Sigmoid colon (tissue), 7 donors: ENCODE data around the gene MEF2A. TPM values are rescaled to one million over a fixed set of nuclear protein-coding genes. Genes with fewer than 3 reads are reported as not detected.

Experiments
- DNase-seq: peaks from one replicate; pipeline ENCODE4 v3.0.0-alpha.2; 2019
- H3K27ac ChIP-seq, 4 donors: fragments of 200-600 bp; sonication (generic); one replicate each; pipeline ENCODE4 v1.5.1; 2016 to 2019; ENCODE audit warnings: mild to moderate bottlenecking in 1 of 4
- H3K27me3 ChIP-seq, 3 donors: fragments of 200-600 bp; sonication (generic); one replicate each; pipeline ENCODE4 v1.5.1; 2019; ENCODE audit warnings: mild to moderate bottlenecking in 1 of 3
- H3K36me3 ChIP-seq, 4 donors: fragments of 200-600 bp; sonication (generic); one replicate each; pipeline ENCODE4 v1.5.1; 2016 to 2019
- H3K4me1 ChIP-seq, 4 donors: fragments of 200-600 bp; sonication (generic); one replicate each; pipeline ENCODE4 v1.5.1; 2017 to 2019
- H3K4me3 ChIP-seq, 4 donors: fragments of 200-600 bp; sonication (generic); one replicate each; pipeline ENCODE4 v1.5.1; 2017 to 2019; ENCODE audit warnings: mild to moderate bottlenecking in 2 of 4, moderate library complexity in 1 of 4
- H3K9me3 ChIP-seq, 4 donors: fragments of 200-600 bp in 3 of 4; sonication (generic) in 3 of 4; one replicate each; pipeline versions ENCODE4 v1.5.1 to v1.6.1; 2013 to 2019
- EP300 ChIP-seq, 4 donors: sonication (generic); formaldehyde crosslinking; IDR thresholded peaks; one replicate each; pipeline ENCODE4 v1.6.1; 2017; ENCODE audit warnings: antibody characterized with exemption in 4 of 4
- POLR2A ChIP-seq, 2 donors: fragments of 450-650 bp; IDR thresholded peaks; one replicate each; pipeline ENCODE4 v1.6.1; 2016; ENCODE audit warnings: antibody characterized with exemption in 2 of 2, mild to moderate bottlenecking in 2 of 2, moderate library complexity in 2 of 2
- POLR2AphosphoS5 ChIP-seq, 4 donors: sonication (generic); formaldehyde crosslinking; IDR thresholded peaks; one replicate each; pipeline ENCODE4 v1.6.1; 2017; ENCODE audit warnings: antibody characterized with exemption in 4 of 4
- WGBS, 2 donors: extraction: QIAGEN DNeasy Blood & Tissue Kit; methylation state at CpG; one replicate each; pipeline ENCODE4 v1.1.7; 2013; 5-methylcytosine and 5-hydroxymethylcytosine counted together
- intact Hi-C: fragments of 100-400 bp; cut with DNase I; formaldehyde crosslinking; loops from one replicate; pipeline ENCODE4 v1.15.1; 2023
- polyA plus RNA-seq, 3 donors: library from polyadenylated mRNA; stranded (reverse); fragments of 200-250 nt; gene quantifications; one replicate each; pipeline ENCODE4 v1.2.3, GENCODE V29; 2013
- total RNA-seq, 4 donors: library from RNA; depleted of rRNA; stranded (reverse); fragments of >200 nt; gene quantifications; one replicate each; pipeline ENCODE4 v1.1.0, GENCODE V29; 2016
- TF ChIP-seq, protein P1 (sequence below), 4 experiments: fragments of 450-650 bp in 3 of 4; fragments of 200-600 bp in 1 of 4; IDR thresholded peaks; one replicate each; pipeline ENCODE4 v1.5.1; 2016 to 2019; ENCODE audit warnings: antibody characterized with exemption in 4 of 4, mild to moderate bottlenecking in 3 of 4, moderate library complexity in 2 of 4
- donor health status: healthy with polysubstance abuse.
- donor health status: Bipolar disorder and iron deficiency.
- donor health status: healthy.

The MEF2A gene
- total and polyA plus RNA-seq, 7 donors, result 11.6 to 123 (median 78.8) TPM

DNA sequence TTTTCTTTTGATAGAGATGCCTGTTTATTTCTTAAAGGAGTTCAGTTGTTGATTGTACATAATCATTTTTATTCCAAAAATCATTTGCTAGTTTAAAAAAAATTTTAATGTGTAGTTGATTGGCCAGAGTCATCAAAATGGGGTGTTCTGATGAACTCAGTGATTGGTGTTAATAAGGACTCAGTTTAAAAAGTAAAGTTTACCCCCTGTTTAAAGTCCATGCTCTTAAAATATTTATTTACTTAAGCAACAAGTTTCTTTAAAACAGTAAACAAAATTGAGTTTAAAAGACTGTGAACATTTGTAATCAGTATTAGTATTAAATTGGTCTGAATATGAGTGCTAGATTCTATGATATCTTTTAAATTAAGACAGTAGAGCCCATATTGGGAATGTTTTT, 56.0 kb downstream of the MEF2A start:
- H3K9me3 ChIP-seq, result no peaks in the 10 kb centered on the region
- H3K27ac ChIP-seq, result no peak overlapping the region
- TF ChIP-seq, protein P1, sequence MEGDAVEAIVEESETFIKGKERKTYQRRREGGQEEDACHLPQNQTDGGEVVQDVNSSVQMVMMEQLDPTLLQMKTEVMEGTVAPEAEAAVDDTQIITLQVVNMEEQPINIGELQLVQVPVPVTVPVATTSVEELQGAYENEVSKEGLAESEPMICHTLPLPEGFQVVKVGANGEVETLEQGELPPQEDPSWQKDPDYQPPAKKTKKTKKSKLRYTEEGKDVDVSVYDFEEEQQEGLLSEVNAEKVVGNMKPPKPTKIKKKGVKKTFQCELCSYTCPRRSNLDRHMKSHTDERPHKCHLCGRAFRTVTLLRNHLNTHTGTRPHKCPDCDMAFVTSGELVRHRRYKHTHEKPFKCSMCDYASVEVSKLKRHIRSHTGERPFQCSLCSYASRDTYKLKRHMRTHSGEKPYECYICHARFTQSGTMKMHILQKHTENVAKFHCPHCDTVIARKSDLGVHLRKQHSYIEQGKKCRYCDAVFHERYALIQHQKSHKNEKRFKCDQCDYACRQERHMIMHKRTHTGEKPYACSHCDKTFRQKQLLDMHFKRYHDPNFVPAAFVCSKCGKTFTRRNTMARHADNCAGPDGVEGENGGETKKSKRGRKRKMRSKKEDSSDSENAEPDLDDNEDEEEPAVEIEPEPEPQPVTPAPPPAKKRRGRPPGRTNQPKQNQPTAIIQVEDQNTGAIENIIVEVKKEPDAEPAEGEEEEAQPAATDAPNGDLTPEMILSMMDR (IDR thresholded peaks at IDR 0.05), result no peak
- TF ChIP-seq POLR2AphosphoS5 (IDR thresholded peaks at IDR 0.05), result no peak
- no peak for TF ChIP-seq POLR2A (IDR thresholded peaks at IDR 0.05)
- no peak for TF ChIP-seq EP300 (IDR thresholded peaks at IDR 0.05)
- no peaks in the 10 kb centered on the region for H3K27me3 ChIP-seq
- H3K36me3 ChIP-seq, result no peaks in the 10 kb centered on the region
- peaks cover 0 to 41% (median 35%) of the 10 kb centered on the region in 4 donors for H3K4me1 ChIP-seq
- no peak for DNase-seq
- H3K4me3 ChIP-seq, result no peak overlapping the region
- intact Hi-C loops, result no loop called here

GRCh38 chr15:99628374-99629001, 62.7 kb downstream of the MEF2A start:
- H3K27ac ChIP-seq, result no peak overlapping the region
- intact Hi-C loops, result loop anchor here (5.0 kb wide), 1 partner anchor 49 kb away; no protein-coding TSS in a partner anchor
- TF ChIP-seq EP300 (IDR thresholded peaks at IDR 0.05) (no peak), POLR2AphosphoS5 (IDR thresholded peaks at IDR 0.05) (no peak), POLR2A (IDR thresholded peaks at IDR 0.05) (no peak)
- TF ChIP-seq, protein P1 (IDR thresholded peaks at IDR 0.05), result no peak
- H3K36me3 ChIP-seq, result no peaks in the 10 kb centered on the region
- DNase-seq, result no peak
- H3K4me3 ChIP-seq, result no peak overlapping the region
- H3K9me3 ChIP-seq, result no peaks in the 10 kb centered on the region
- no peaks in the 10 kb centered on the region for H3K27me3 ChIP-seq
- peaks cover 0 to 43% (median 21%) of the 10 kb centered on the region in 4 donors for H3K4me1 ChIP-seq

DNA sequence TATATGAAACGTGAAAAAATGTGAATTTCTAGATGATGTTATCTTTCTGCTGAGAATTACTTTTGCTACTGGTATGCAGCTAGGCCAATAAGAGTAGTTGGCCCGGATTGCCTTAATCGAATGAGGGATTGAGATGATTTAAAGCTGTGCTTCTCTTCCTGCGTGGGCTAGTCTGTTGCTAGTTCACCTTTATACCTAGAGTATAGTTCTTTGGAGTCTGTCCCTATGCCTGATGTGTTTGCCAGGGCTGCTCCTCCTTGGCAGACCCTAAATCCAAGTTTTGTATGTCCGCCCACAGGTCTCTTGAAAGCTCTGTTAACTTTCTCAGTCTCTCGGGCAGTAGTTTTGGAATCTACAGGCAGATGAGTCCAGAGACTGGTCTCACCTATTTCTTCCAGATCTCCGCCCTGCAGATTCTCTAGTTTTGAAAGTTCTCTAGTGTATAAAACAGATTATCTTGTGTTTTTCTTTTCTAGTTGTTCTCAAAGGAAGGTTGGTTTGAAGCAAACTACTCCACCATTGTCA, 64.9 kb downstream of the MEF2A start:
- TF ChIP-seq POLR2AphosphoS5 (IDR thresholded peaks at IDR 0.05) (no peak), POLR2A (IDR thresholded peaks at IDR 0.05) (no peak)
- 90 to 93% methylated on average over 7 of the region's 7 CpGs for WGBS, 2 donors
- Histone ChIP-seq H3K4me1 (peaks cover 0 to 43% (median 19%) of the 10 kb centered on the region in 4 donors), H3K9me3 (no peaks in the 10 kb centered on the region), H3K27ac (peak overlapping the region; percentile 25 to 36 (median 32)), H3K36me3 (no peaks in the 10 kb centered on the region), H3K4me3 (no peak overlapping the region), H3K27me3 (no peaks in the 10 kb centered on the region)
- intact Hi-C loops, result no loop called here
- DNase-seq, result no peak

GRCh38 chr15:99631255-99631654, 65.5 kb downstream of the MEF2A start:
- TF ChIP-seq POLR2AphosphoS5 (IDR thresholded peaks at IDR 0.05), result peak in 1 of 4 donors; percentile 50
- TF ChIP-seq EP300 (IDR thresholded peaks at IDR 0.05), result no peak
- Histone ChIP-seq H3K36me3 (no peaks in the 10 kb centered on the region), H3K27ac (peak overlapping the region; percentile 25 to 36 (median 32)), H3K27me3 (no peaks in the 10 kb centered on the region), H3K4me1 (peaks cover 0 to 43% (median 19%) of the 10 kb centered on the region in 4 donors), H3K9me3 (no peaks in the 10 kb centered on the region), H3K4me3 (no peak overlapping the region)
- no peak for DNase-seq
- 18 to 53% methylated on average over 2 of the region's 2 CpGs for WGBS, 2 donors
- intact Hi-C loops, result no loop called here

- TF ChIP-seq POLR2AphosphoS5 (IDR thresholded peaks at IDR 0.05) (no peak), POLR2A (IDR thresholded peaks at IDR 0.05) (no peak), EP300 (IDR thresholded peaks at IDR 0.05) (no peak)
- TF ChIP-seq, protein P1 (IDR thresholded peaks at IDR 0.05), result no peak
Measured at GRCh38 chr15:99632521-99632920, 66.7 kb downstream of the MEF2A start.

More at GRCh38 chr15:99632521-99632920, 66.7 kb downstream of the MEF2A start:
- intact Hi-C loops, result no loop called here
- no peaks in the 10 kb centered on the region for H3K9me3 ChIP-seq
- no peak for DNase-seq
- H3K4me3 ChIP-seq, result no peak overlapping the region
- 90 to 91% methylated on average over 2 of the region's 2 CpGs for WGBS, 2 donors
- no peaks in the 10 kb centered on the region for H3K36me3 ChIP-seq
- peaks cover 0 to 41% (median 18%) of the 10 kb centered on the region in 4 donors for H3K4me1 ChIP-seq
- H3K27me3 ChIP-seq, result no peaks in the 10 kb centered on the region
- H3K27ac ChIP-seq, result peak overlapping the region in 1 of 4 donors; percentile 34
